Esophagus squamous epithelium (tissue), 5 donors: ENCODE measurements around the gene LYRM1. TPM values are rescaled to one million over a fixed set of nuclear protein-coding genes. Genes with fewer than 3 reads are reported as not detected.

Experiments used
- DNase-seq: peaks from one replicate; lab custom pipeline; 2025; lab: John Stamatoyannopoulos, UW
- H3K27ac ChIP-seq, 4 donors: fragments of 200-600 bp; sonication (generic); one replicate each; pipeline ENCODE4 v1.5.1; 2016 to 2019; ENCODE audit warnings: mild to moderate bottlenecking in 1 of 4
- H3K27me3 ChIP-seq, 4 donors: fragments of 200-600 bp; sonication (generic); 1 replicate in 3 of 4; 2 replicates in 1 of 4; pipeline versions ENCODE4 v1.5.1 to v1.6.0; 2017 to 2021; ENCODE audit warnings: antibody characterized with exemption in 1 of 4
- H3K36me3 ChIP-seq, 3 donors: fragments of 200-600 bp; sonication (generic); one replicate each; pipeline ENCODE4 v1.5.1; 2016 to 2019
- H3K4me1 ChIP-seq, 3 donors: fragments of 200-600 bp; sonication (generic); one replicate each; pipeline ENCODE4 v1.5.1; 2017 to 2019
- H3K4me3 ChIP-seq, 4 donors: fragments of 200-600 bp; sonication (generic); 1 replicate in 3 of 4; 2 replicates in 1 of 4; pipeline ENCODE4 v1.5.1; 2016 to 2019; ENCODE audit warnings: mild to moderate bottlenecking in 2 of 4, moderate library complexity in 1 of 4
- H3K9me3 ChIP-seq, 3 donors: fragments of 200-600 bp; sonication (generic); one replicate each; pipeline ENCODE4 v1.5.1; 2016 to 2019
- CTCF ChIP-seq, 6 experiments: fragments of 450-650 bp in 4 of 6; fragments of 200-600 bp in 2 of 6; sonication (generic) in 2 of 6; IDR thresholded peaks; one replicate each; pipeline ENCODE4 v1.5.1; 2016 to 2019; ENCODE audit warnings: antibody characterized with exemption in 6 of 6, mild to moderate bottlenecking in 4 of 6, moderate library complexity in 4 of 6
- POLR2A ChIP-seq, 4 donors: fragments of 450-650 bp; IDR thresholded peaks; one replicate each; pipeline ENCODE4 v1.6.1; 2017; ENCODE audit warnings: antibody characterized with exemption in 4 of 4, mild to moderate bottlenecking in 4 of 4, moderate library complexity in 3 of 4
- WGBS, 2 donors: methylation state at CpG; one replicate each; pipeline ENCODE4 v1.1.5; 2018; 5-methylcytosine and 5-hydroxymethylcytosine counted together
- intact Hi-C: fragments of 100-400 bp; cut with DNase I; formaldehyde crosslinking; loops from one replicate; pipeline ENCODE4 v1.15.0; 2022
- total RNA-seq, 4 donors: library from RNA; depleted of rRNA; stranded (reverse); fragments of >200 nt; gene quantifications; one replicate each; pipeline ENCODE4 v1.1.0, GENCODE V29; 2016
- donor health status: DM: yes; HTN: yes; CAD: no.

Gene LYRM1
- total RNA-seq, 4 donors from 2014 or later: 21.9 to 37.9 (median 34.3) TPM

DNA sequence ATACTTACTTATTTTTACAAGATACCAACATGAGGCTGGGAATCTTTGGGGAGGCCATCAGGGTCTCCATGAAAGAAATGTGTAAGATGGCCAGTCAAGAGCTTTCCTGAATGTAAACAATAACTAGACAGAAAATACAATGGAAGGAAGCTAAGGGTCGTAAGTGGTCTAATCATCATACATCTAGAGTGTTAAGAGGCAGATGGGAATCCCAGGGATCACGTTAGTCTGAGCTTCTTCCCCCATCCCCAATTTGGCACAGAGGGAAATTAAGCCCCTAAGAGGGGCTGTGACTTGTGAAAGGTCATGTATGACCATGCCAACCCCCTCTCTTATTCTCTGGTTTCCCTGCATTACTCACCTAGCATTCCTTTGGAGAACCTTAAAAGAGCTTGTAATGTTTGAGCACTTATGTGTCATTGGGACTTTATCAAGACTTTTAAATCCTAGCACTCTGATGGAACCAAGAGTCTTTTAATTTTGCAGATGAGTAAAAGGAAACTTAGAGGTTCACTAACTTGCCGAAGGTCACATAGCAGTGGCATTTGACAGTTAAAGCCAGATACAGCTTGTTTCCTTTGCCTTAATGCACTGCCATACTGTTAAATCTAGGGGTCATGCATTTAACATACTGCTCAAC, 46.5 kb upstream of the LYRM1 start:
- Histone ChIP-seq H3K27ac (peak overlapping the region in 1 of 4 donors; percentile 84), H3K9me3 (no peaks in the 10 kb centered on the region), H3K27me3 (no peaks in the 10 kb centered on the region), H3K36me3 (peaks cover 0 to 43% (median 0%) of the 10 kb centered on the region in 3 donors), H3K4me3 (no peak overlapping the region), H3K4me1 (peaks cover 15 to 48% (median 25%) of the 10 kb centered on the region in 3 donors)
- intact Hi-C loops: loop anchor here (10.0 kb wide), 1 partner anchor 61 kb away; no protein-coding TSS in a partner anchor
- WGBS, 2 donors: 67 to 78% methylated on average over 3 of the region's 3 CpGs
- no peak for DNase-seq
- TF ChIP-seq POLR2A (IDR thresholded peaks at IDR 0.05): no peak
- TF ChIP-seq CTCF (IDR thresholded peaks at IDR 0.05): no peak

DNA sequence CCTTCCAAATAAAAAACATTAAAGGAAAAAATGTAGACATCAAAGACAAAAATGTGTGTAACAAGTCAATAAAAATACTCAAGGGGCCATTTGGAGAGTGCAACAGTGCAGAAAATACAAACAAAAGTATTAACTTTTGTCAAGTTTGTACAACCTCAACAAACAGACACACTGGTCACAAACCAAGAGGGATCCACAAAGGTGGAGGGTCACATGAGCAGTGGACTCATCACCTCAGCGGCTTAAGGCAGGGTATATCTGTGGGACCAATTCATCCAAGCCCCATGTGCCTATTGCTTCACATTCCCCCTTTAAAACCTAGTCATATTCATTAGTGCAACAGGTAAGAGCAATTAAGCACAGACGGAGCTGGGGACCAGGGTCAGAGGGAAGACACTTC, 45.6 kb upstream of the LYRM1 start:
- WGBS, 2 donors: 82 to 100% methylated on average over 1 to 2 of the region's 2 CpGs
- no peak for TF ChIP-seq POLR2A (IDR thresholded peaks at IDR 0.05)
- no peak for TF ChIP-seq CTCF (IDR thresholded peaks at IDR 0.05)
- no peak overlapping the region for H3K4me3 ChIP-seq
- no peak overlapping the region for H3K27ac ChIP-seq
- DNase-seq: no peak
- H3K27me3 ChIP-seq: no peaks in the 10 kb centered on the region
- intact Hi-C loops: loop anchor here (10.0 kb wide), 1 partner anchor 60 kb away; no protein-coding TSS in a partner anchor
- H3K9me3 ChIP-seq: no peaks in the 10 kb centered on the region
- H3K36me3 ChIP-seq: peaks cover 0 to 51% (median 3%) of the 10 kb centered on the region in 3 donors
- peaks cover 15 to 44% (median 26%) of the 10 kb centered on the region in 3 donors for H3K4me1 ChIP-seq

DNA sequence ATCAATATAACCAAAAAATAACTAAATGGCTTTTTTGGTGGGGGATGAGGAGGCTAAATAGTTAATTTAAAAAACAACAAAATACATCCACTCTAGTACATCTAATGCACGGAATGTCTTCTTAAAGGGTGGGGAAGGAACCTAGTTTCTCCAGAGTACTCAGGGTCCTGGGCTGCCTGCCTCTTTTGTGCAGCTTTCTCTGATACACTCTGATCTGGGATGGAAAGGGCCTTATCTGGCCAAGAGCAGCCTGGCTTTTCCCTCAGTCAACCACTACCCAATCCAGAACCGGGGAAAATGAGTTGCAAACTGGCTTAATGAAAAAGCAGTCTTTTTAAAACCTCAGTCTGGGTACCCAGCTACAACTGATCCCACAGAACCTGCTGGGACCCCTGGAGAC, 43.3 kb upstream of the LYRM1 start:
- no peak for TF ChIP-seq CTCF (IDR thresholded peaks at IDR 0.05)
- TF ChIP-seq POLR2A (IDR thresholded peaks at IDR 0.05): no peak
- WGBS, 2 donors: 79 to 100% methylated on average over 2 of the region's 2 CpGs
- peaks cover 4 to 75% (median 10%) of the 10 kb centered on the region in 3 donors for H3K36me3 ChIP-seq
- H3K9me3 ChIP-seq: no peaks in the 10 kb centered on the region
- no peak for DNase-seq
- no peak overlapping the region for H3K4me3 ChIP-seq
- H3K4me1 ChIP-seq: peaks cover 0 to 32% (median 8%) of the 10 kb centered on the region in 3 donors
- intact Hi-C loops: loop anchor here (10.0 kb wide), 1 partner anchor 58 kb away; no protein-coding TSS in a partner anchor
- H3K27ac ChIP-seq: no peak overlapping the region
- no peaks in the 10 kb centered on the region for H3K27me3 ChIP-seq

- peaks cover 0 to 15% (median 8%) of the 10 kb centered on the region in 3 donors for H3K4me1 ChIP-seq
- H3K27ac ChIP-seq: no peak overlapping the region
- no peak overlapping the region for H3K4me3 ChIP-seq
- no peak for DNase-seq
- H3K36me3 ChIP-seq: peaks cover 4 to 75% (median 10%) of the 10 kb centered on the region in 3 donors
- no peaks in the 10 kb centered on the region for H3K9me3 ChIP-seq
- H3K27me3 ChIP-seq: no peaks in the 10 kb centered on the region
- intact Hi-C loops: loop anchor here (10.0 kb wide), 1 partner anchor 56 kb away; no protein-coding TSS in a partner anchor
- WGBS, 2 donors: 86 to 89% methylated on average over 3 of the region's 3 CpGs
- TF ChIP-seq POLR2A (IDR thresholded peaks at IDR 0.05): no peak
- no peak for TF ChIP-seq CTCF (IDR thresholded peaks at IDR 0.05)
Measured at GRCh38 chr16:20859229-20859628, 41.3 kb upstream of the LYRM1 start.

DNA sequence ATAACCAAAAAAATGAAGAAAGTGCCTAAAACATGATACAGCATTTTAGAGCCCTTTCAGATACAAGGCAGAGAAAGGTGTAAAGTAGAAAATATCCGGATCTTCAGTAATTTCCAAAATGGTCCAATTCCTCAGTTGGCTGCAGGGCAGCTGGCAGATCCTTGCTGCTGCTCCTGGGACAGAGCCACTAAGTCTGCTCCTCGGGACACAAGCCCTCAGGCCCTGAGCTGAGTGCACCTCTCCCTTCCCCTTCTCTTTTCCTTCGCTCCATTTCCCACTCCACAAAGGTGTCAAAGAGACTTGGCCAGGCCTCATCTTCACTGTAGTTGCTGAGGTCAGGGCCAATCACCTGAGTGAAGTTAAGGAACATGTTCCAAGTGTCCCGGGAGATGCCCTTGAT, 40.9 kb upstream of the LYRM1 start:
- H3K9me3 ChIP-seq: no peaks in the 10 kb centered on the region
- peaks cover 4 to 71% (median 10%) of the 10 kb centered on the region in 3 donors for H3K36me3 ChIP-seq
- no peak for DNase-seq
- H3K27ac ChIP-seq: peak overlapping the region in 3 of 4 donors; percentile 1 to 51 (median 22)
- H3K4me3 ChIP-seq: no peak overlapping the region
- intact Hi-C loops: loop anchor here (10.0 kb wide), 1 partner anchor 55 kb away; no protein-coding TSS in a partner anchor
- H3K4me1 ChIP-seq: peaks cover 0 to 18% (median 8%) of the 10 kb centered on the region in 3 donors
- no peak for TF ChIP-seq CTCF (IDR thresholded peaks at IDR 0.05)
- no peak for TF ChIP-seq POLR2A (IDR thresholded peaks at IDR 0.05)
- no peaks in the 10 kb centered on the region for H3K27me3 ChIP-seq
- WGBS, 2 donors: 50 to 54% methylated on average over 3 to 4 of the region's 4 CpGs
